ENCODE data around the gene BAIAP2. TPM values are rescaled to one million over a fixed set of nuclear protein-coding genes. Genes with fewer than 3 reads are reported as not detected.

Gene BAIAP2
- total RNA-seq, 1 experiment from 2014 or later, result 15.2 TPM

- no peak for DNase-seq (ENCODE audit: low read depth)
Measured at GRCh38 chr17:81106716-81107115, 71.8 kb downstream of the BAIAP2 start.

- no peak for DNase-seq (ENCODE audit: low read depth)
Measured at GRCh38 chr17:81108220-81108619, 73.3 kb downstream of the BAIAP2 start.

- DNase-seq (ENCODE audit: low read depth), result no peak
Measured at GRCh38 chr17:81109957-81110356, 75.0 kb downstream of the BAIAP2 start.

GRCh38 chr17:81110488-81111040, 75.6 kb downstream of the BAIAP2 start:
- no peak for DNase-seq (ENCODE audit: low read depth)

GRCh38 chr17:81111066-81111465, 76.1 kb downstream of the BAIAP2 start:
- no peak for DNase-seq (ENCODE audit: low read depth)

- DNase-seq (ENCODE audit: low read depth), result no peak
Measured at GRCh38 chr17:81112450-81112849, 77.5 kb downstream of the BAIAP2 start.

- no peak for DNase-seq (ENCODE audit: low read depth)
Measured at GRCh38 chr17:81113158-81113724, 78.3 kb downstream of the BAIAP2 start.

- DNase-seq (ENCODE audit: low read depth), result no peak
Measured at GRCh38 chr17:81114351-81115093, 79.6 kb downstream of the BAIAP2 start.

GRCh38 chr17:81115219-81115618, 80.3 kb downstream of the BAIAP2 start:
- DNase-seq (ENCODE audit: low read depth), result no peak

- DNase-seq (ENCODE audit: low read depth), result no peak
Measured at GRCh38 chr17:81115749-81116464, 81.0 kb downstream of the BAIAP2 start.

- DNase-seq (ENCODE audit: low read depth), result no peak
Measured at GRCh38 chr17:81116704-81117103, 81.8 kb downstream of the BAIAP2 start.

GRCh38 chr17:81117672-81118198, 82.8 kb downstream of the BAIAP2 start:
- DNase-seq (ENCODE audit: low read depth), result no peak

- no peak for DNase-seq (ENCODE audit: low read depth)
Measured at GRCh38 chr17:81118308-81119221, 83.6 kb downstream of the BAIAP2 start.

- peak; percentile 61 for DNase-seq (ENCODE audit: low read depth)
Measured at GRCh38 chr17:81119223-81120148, 84.5 kb downstream of the BAIAP2 start.

- no peak for DNase-seq (ENCODE audit: low read depth)
Measured at GRCh38 chr17:81120149-81120484, 85.2 kb downstream of the BAIAP2 start.

- DNase-seq (ENCODE audit: low read depth), result no peak
Measured at GRCh38 chr17:81120695-81121621, 86.0 kb downstream of the BAIAP2 start.

- DNase-seq (ENCODE audit: low read depth), result no peak
Measured at GRCh38 chr17:81121841-81122733, 87.1 kb downstream of the BAIAP2 start.
